Neural cell (in vitro differentiated cells): Measurements from ENCODE around the gene XCR1. TPM values are rescaled to one million over a fixed set of nuclear protein-coding genes. Genes with fewer than 3 reads are reported as not detected.
"Not testable (repeated sequence)": the region's sequence is repeated elsewhere in the genome, so short reads cannot be mapped to it uniquely, and the experiment has no call there.

ENCODE experiments used
- H2AFZ ChIP-seq: fragments of 200-600, 300-800 bp; sonication (generic), shearing (Covaris generic); 2 replicates; pipeline ENCODE4 v1.6.0; 2014; ENCODE audit warnings: low read depth, mild to moderate bottlenecking, antibody characterized with exemption, low read length, moderate library complexity
- H3F3A ChIP-seq: fragments of 200-600 bp; shearing (Covaris generic); 2 replicates; pipeline ENCODE4 v1.6.1; 2016; ENCODE audit warnings: mild to moderate bottlenecking, moderate library complexity, mixed read lengths, antibody characterized with exemption, low read length; ENCODE audit not compliant: insufficient read depth, poor library complexity, severe bottlenecking
- H3K27ac ChIP-seq: fragments of 200-600, 300-800 bp; sonication (generic), shearing (Covaris generic); 2 replicates; pipeline ENCODE4 v1.5.1; 2014; ENCODE audit warnings: mild to moderate bottlenecking, low read length, moderate library complexity
- H3K27me3 ChIP-seq: fragments of 300-800, 200-600 bp; sonication (generic), shearing (Covaris generic); 2 replicates; pipeline ENCODE4 v1.6.0; 2014; ENCODE audit warnings: mild to moderate bottlenecking, low read depth, low read length, moderate library complexity; ENCODE audit not compliant: insufficient read depth
- H3K36me3 ChIP-seq: fragments of 300-800, 200-600 bp; sonication (generic), shearing (Covaris generic); 2 replicates; pipeline ENCODE4 v1.5.1; 2014; ENCODE audit warnings: mild to moderate bottlenecking, antibody characterized with exemption, low read length, moderate library complexity; ENCODE audit not compliant: insufficient read depth
- H3K4me2 ChIP-seq: fragments of 300-800, 200-600 bp; sonication (generic), shearing (Covaris generic); 2 replicates; pipeline ENCODE4 v1.6.0; 2014; ENCODE audit warnings: mild to moderate bottlenecking, low read length
- H3K4me3 ChIP-seq: fragments of 300-800, 200-600 bp; sonication (generic), shearing (Covaris generic); 2 replicates; pipeline ENCODE4 v1.5.1; 2014; ENCODE audit warnings: mild to moderate bottlenecking, low read length, moderate library complexity
- H3K79me2 ChIP-seq: fragments of 200-600 bp; shearing (Covaris generic); replicated peaks from 2 replicates; pipeline ENCODE4 v1.6.0; 2014; ENCODE audit warnings: mild to moderate bottlenecking, low read length, moderate library complexity; ENCODE audit not compliant: insufficient read depth
- H3K9ac ChIP-seq: fragments of 300-800, 200-600 bp; sonication (generic), shearing (Covaris generic); 2 replicates; pipeline ENCODE4 v1.6.1; 2016; ENCODE audit warnings: mild to moderate bottlenecking, low read length, mixed read lengths
- H3K9me2 ChIP-seq: fragments of 200-600 bp; shearing (Covaris generic); 2 replicates; pipeline ENCODE4 v1.6.1; 2016; ENCODE audit warnings: mild to moderate bottlenecking, low read length, mixed read lengths; ENCODE audit not compliant: insufficient read depth
- H3K9me3 ChIP-seq: fragments of 200-600, 300-800 bp; sonication (generic), shearing (Covaris generic); 2 replicates; pipeline ENCODE4 v1.6.1; 2016; ENCODE audit warnings: mild to moderate bottlenecking, mixed run types, low read length, moderate library complexity, mixed read lengths
- H4K20me1 ChIP-seq: fragments of 200-600 bp; shearing (Covaris generic); 2 replicates; pipeline ENCODE4 v1.6.1; 2016; ENCODE audit warnings: mild to moderate bottlenecking, mixed run types; ENCODE audit not compliant: insufficient read depth
- EP300 ChIP-seq: fragments of 450-650 bp; conservative IDR thresholded peaks from 2 replicates; pipeline ENCODE4 v1.6.1; 2014; ENCODE audit warnings: antibody characterized with exemption, mild to moderate bottlenecking, moderate library complexity; ENCODE audit not compliant: poor library complexity, severe bottlenecking
- EZH2 ChIP-seq: fragments of 200-600, 300-800 bp; shearing (Covaris generic), sonication (generic); IDR thresholded peaks from 2 replicates; pipeline ENCODE4 v1.6.1; 2014; ENCODE audit warnings: antibody characterized with exemption, low read length, borderline replicate concordance, mild to moderate bottlenecking; ENCODE audit not compliant: insufficient read depth, poor library complexity, severe bottlenecking
- MXI1 ChIP-seq: fragments of 450-650 bp; conservative IDR thresholded peaks from 2 replicates; pipeline ENCODE4 v1.6.1; 2014; ENCODE audit warnings: antibody characterized with exemption, mild to moderate bottlenecking; ENCODE audit not compliant: poor library complexity, severe bottlenecking
- POLR2AphosphoS5 ChIP-seq: IDR thresholded peaks from 2 replicates; pipeline ENCODE4 v1.6.1; 2012
- RAD21 ChIP-seq: fragments of 450-650 bp; conservative IDR thresholded peaks from 2 replicates; pipeline ENCODE4 v1.6.1; 2014; ENCODE audit warnings: antibody characterized with exemption, mild to moderate bottlenecking, moderate library complexity
- TAF1 ChIP-seq: IDR thresholded peaks from 2 replicates; pipeline ENCODE4 v1.6.1; 2012; ENCODE audit warnings: low read depth
- polyA plus RNA-seq: library from polyadenylated mRNA; depleted of rRNA; stranded (reverse); fragments of >200 nt; gene quantifications from 2 replicates; pipeline ENCODE4 v1.2.3, GENCODE V29; 2014
- TF ChIP-seq, protein P1 (sequence below): IDR thresholded peaks from 2 replicates; pipeline ENCODE4 v1.6.1; 2012; ENCODE audit warnings: borderline replicate concordance
- TF ChIP-seq, protein P2 (sequence below): fragments of 450-650 bp; IDR thresholded peaks from 2 replicates; pipeline ENCODE4 v1.5.1; 2014; ENCODE audit warnings: antibody characterized with exemption, mild to moderate bottlenecking, moderate library complexity; ENCODE audit not compliant: poor library complexity, severe bottlenecking

Gene XCR1
- polyA plus RNA-seq, 1 donor from 2014 or later, result not detected

DNA sequence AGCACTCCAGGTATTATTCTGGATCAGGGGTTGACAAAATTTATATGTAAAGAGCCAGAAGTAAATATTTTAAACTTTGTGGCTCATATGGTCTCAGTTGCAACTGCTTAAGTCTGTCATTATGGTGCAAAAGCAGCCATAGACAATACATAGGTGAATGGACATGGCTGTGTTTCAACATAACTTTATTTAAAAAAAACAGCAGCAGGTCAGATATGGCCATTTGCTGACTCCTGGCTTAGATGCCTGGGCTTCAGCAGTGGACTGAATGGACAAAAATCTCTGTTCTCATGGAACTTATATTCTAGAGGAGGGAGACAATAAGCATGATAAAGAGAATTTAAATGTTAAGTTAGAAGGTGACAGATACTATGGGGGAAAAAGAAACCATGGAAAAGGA is 20.0 kb downstream of the XCR1 start:
- H3K36me3 ChIP-seq, result no peaks in the 10 kb centered on the region
- no peaks in the 10 kb centered on the region for H3K9me3 ChIP-seq
- no peak overlapping the region for H3K4me3 ChIP-seq
- no peak for TF ChIP-seq POLR2AphosphoS5
- H2AFZ ChIP-seq, result no peak overlapping the region
- no peak overlapping the region for H3K27ac ChIP-seq
- H3F3A ChIP-seq, result no peaks in the 10 kb centered on the region
- H3K4me2 ChIP-seq, result no peak overlapping the region
- H3K9me2 ChIP-seq, result no peaks in the 10 kb centered on the region
- no peak overlapping the region for H3K9ac ChIP-seq
- no peaks in the 10 kb centered on the region for H4K20me1 ChIP-seq
- no peaks in the 10 kb centered on the region for H3K27me3 ChIP-seq
- no peaks in the 10 kb centered on the region for H3K79me2 ChIP-seq

DNA sequence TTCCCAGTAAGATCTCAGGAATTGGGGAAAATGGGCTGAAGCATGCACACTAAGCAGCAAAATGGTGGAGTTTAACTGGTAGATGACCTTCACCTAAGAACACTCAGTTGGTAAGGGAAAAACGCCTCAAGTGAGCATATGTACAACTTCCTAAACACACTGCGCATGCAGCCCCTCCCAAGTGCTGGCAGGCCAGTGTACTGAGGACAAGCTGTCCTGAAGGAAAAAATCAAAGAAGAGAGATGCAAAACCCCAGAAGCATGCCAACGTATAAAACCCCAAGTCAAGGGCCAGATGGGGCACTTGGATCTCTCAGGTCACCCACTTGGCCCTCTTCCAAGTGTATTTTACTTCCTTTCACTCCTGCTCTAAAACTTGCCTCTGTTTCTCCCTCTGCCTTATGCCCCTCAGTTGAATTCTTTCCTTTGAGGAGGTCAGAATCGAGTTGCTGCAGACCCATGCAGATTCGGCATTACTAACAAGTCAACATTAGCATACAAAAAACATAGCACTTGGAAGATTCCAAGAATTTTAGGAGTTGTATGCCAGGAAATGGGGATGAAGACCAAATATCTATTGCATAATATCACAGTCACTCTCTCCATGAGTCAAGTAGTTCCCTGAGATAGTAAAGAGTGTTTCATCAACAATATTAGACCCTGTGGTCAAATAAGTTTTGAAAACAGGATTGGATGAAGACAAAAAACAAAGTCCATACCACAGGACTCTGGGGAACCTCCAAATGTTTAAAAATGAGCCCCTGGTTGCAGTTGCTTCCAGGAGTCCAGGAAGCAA is 20.8 kb downstream of the XCR1 start:
- Histone ChIP-seq H4K20me1 (no peaks in the 10 kb centered on the region), H3F3A (no peaks in the 10 kb centered on the region), H2AFZ (no peak overlapping the region), H3K4me2 (no peak overlapping the region), H3K79me2 (no peaks in the 10 kb centered on the region), H3K4me3 (no peak overlapping the region), H3K9ac (no peak overlapping the region), H3K9me3 (no peaks in the 10 kb centered on the region), H3K27me3 (no peaks in the 10 kb centered on the region), H3K36me3 (no peaks in the 10 kb centered on the region), H3K27ac (no peak overlapping the region), H3K9me2 (no peaks in the 10 kb centered on the region)
- TF ChIP-seq TAF1, result no peak
- TF ChIP-seq, protein P1, sequence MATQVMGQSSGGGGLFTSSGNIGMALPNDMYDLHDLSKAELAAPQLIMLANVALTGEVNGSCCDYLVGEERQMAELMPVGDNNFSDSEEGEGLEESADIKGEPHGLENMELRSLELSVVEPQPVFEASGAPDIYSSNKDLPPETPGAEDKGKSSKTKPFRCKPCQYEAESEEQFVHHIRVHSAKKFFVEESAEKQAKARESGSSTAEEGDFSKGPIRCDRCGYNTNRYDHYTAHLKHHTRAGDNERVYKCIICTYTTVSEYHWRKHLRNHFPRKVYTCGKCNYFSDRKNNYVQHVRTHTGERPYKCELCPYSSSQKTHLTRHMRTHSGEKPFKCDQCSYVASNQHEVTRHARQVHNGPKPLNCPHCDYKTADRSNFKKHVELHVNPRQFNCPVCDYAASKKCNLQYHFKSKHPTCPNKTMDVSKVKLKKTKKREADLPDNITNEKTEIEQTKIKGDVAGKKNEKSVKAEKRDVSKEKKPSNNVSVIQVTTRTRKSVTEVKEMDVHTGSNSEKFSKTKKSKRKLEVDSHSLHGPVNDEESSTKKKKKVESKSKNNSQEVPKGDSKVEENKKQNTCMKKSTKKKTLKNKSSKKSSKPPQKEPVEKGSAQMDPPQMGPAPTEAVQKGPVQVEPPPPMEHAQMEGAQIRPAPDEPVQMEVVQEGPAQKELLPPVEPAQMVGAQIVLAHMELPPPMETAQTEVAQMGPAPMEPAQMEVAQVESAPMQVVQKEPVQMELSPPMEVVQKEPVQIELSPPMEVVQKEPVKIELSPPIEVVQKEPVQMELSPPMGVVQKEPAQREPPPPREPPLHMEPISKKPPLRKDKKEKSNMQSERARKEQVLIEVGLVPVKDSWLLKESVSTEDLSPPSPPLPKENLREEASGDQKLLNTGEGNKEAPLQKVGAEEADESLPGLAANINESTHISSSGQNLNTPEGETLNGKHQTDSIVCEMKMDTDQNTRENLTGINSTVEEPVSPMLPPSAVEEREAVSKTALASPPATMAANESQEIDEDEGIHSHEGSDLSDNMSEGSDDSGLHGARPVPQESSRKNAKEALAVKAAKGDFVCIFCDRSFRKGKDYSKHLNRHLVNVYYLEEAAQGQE, result no peak
- no peak for TF ChIP-seq EZH2
- TF ChIP-seq, protein P2, sequence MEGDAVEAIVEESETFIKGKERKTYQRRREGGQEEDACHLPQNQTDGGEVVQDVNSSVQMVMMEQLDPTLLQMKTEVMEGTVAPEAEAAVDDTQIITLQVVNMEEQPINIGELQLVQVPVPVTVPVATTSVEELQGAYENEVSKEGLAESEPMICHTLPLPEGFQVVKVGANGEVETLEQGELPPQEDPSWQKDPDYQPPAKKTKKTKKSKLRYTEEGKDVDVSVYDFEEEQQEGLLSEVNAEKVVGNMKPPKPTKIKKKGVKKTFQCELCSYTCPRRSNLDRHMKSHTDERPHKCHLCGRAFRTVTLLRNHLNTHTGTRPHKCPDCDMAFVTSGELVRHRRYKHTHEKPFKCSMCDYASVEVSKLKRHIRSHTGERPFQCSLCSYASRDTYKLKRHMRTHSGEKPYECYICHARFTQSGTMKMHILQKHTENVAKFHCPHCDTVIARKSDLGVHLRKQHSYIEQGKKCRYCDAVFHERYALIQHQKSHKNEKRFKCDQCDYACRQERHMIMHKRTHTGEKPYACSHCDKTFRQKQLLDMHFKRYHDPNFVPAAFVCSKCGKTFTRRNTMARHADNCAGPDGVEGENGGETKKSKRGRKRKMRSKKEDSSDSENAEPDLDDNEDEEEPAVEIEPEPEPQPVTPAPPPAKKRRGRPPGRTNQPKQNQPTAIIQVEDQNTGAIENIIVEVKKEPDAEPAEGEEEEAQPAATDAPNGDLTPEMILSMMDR, result no peak
- TF ChIP-seq RAD21, result no peak
- TF ChIP-seq MXI1, result no peak
- no peak for TF ChIP-seq EP300

DNA sequence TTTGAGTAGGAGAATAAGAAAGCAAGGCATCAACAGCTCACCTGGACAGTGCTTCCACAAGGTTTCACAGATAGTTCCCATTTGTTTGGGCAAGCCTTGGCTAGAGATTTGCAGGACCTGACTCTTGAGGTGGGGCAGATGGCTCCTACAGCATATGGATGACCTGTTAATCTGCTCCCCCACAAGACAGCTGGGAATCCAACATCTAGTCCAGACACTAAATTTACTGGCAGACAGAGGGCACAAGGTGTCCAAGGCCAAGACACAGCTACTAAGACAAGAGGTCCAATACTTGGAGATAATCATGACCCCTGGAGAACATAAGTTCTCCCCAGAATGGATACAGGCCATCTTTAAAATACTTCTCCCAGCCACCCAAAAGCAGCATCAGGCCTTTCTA is 23.6 kb downstream of the XCR1 start:
- not testable (repeated sequence) for H3K9ac ChIP-seq

More for the DNA sequence above, 23.6 kb downstream of the XCR1 start:
- not testable (repeated sequence) for H3K79me2 ChIP-seq, H3K27me3 ChIP-seq, H3K4me2 ChIP-seq, H3K4me3 ChIP-seq, H2AFZ ChIP-seq, H3K27ac ChIP-seq, H4K20me1 ChIP-seq, H3F3A ChIP-seq, H3K36me3 ChIP-seq, H3K9me3 ChIP-seq, H3K9me2 ChIP-seq
